IPS DF 19.7 (cell line): ENCODE data around the gene CC2D1B.

Source experiments
- DNase-seq: peaks from one replicate; pipeline ENCODE4 v3.0.0-alpha.2; 2013; ENCODE audit warnings: low read depth, low spot score

The CC2D1B gene

DNA sequence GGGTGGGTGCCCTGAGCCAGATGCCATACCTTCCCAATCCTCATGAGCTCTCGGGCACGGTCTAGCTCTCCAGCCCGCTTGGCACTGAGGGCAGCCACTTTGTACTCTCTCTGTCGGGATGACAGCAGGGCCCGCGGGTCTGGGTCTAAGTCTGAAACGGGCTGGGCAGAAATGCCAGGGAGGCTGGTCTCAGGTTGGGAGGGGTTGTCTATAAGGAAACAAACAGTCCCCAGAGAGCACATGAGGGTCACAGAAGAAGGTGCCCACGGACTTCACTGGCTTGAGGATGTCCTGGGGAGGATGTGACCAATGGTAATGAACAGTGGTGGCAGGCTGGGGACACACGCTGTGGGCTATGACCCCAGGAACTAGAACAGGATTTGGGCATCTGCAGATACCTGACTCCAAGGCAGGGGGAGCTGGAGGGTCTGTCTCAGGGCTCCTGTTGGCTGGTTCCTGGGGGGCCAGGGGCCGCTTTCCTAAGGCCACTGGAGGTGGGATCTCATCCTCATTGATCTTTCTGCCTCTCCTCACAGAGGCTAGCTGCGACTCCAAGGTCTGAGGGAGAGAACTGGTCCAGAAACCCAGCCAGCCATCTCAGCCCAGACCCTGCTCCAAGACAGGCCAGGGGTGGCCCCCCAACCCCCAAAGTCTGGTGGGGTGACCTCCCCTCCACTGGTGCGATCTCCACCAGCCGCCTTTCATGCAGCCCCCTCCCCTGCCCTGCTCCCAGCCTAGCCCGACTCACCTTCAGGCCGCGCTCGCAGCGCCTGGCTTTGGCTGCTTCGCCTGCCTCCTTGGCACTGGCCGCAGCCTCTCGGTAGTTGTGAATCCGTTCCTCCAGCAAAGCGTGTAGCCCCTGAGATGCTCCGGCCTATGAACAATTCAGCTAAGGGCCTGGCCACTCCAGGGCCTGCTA is 6.1 kb downstream of the CC2D1B start:
- DNase-seq, result no peak

- DNase-seq, result no peak
Observed at GRCh38 chr1:52358851-52359497, 7.0 kb downstream of the CC2D1B start.

DNA sequence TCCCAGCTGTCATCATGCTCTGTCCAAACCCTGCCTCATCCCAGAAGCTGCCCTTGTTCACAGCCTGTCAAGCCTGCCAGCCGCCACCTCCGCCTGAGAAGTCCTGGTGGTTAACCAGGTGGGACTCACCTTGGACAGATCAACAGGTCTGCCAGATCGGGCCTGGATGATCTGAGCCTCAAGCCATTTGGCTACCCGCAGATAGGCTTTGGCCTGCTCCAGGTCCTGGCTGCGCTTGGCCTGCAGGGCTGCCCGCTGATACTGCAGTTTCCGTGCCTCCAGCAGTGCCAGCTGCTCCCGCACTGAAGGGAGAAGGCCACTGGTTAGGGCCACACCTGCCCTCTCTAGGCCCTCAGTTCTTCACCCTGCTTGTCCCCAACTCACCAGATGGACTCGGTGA is 8.6 kb downstream of the CC2D1B start:
- DNase-seq, result no peak

GRCh38 chr1:52356818-52357355 is 9.1 kb downstream of the CC2D1B start:
- DNase-seq, result no peak

DNA sequence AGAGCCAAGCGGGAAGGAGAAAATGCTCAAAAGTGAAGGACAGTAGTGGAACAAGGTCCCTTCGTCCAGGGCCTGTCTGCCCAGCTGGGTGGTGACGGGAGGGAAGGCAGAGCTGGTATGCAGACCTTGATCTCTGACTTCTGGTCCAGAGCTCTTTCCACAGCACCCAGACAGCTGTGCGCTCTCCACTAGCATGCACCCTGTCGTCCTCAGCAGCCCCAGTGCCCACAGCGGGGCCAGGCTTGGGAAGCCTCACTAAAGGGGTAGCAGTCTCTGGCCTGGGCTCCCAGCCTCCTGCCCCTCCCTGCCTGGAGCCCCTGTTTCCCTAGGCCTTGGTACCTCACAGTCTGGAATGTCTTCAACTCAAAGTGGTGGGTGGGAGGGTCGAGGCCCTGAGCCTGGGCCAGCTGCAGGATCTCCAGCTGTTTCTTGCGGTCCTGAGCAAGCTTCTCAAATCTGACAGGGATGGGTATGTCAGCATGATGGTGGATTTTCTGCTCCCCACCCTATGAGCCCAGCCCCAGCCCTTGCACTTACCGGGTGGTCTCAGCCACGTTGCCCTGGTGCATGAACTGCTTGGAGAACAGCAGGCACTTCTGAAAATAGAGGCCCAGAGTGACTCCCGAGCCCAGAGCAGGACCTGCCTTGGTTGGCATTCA is 10.0 kb downstream of the CC2D1B start:
- DNase-seq, result no peak

GRCh38 chr1:52355436-52355835 is 10.6 kb downstream of the CC2D1B start:
- no peak for DNase-seq

DNA sequence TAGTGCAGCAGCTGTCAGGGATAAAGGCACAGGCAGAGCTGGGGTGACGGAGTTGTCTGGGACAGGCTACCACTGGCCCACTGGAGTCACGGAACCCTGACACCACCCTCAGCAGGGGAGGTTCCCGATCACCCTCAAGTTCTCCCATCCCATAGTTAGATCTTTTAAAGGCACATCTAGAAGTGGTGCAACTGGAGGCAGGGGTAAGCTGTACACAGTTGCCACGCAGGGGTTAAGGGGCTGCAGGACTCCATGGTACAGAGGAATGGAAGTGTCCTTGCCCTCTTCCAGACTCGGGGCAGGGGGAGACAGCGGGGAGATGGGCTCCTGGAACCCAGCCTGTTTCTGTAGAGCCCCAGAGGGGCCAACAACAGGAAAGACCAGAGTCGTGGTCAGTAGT is 13.3 kb downstream of the CC2D1B start:
- no peak for DNase-seq

DNA sequence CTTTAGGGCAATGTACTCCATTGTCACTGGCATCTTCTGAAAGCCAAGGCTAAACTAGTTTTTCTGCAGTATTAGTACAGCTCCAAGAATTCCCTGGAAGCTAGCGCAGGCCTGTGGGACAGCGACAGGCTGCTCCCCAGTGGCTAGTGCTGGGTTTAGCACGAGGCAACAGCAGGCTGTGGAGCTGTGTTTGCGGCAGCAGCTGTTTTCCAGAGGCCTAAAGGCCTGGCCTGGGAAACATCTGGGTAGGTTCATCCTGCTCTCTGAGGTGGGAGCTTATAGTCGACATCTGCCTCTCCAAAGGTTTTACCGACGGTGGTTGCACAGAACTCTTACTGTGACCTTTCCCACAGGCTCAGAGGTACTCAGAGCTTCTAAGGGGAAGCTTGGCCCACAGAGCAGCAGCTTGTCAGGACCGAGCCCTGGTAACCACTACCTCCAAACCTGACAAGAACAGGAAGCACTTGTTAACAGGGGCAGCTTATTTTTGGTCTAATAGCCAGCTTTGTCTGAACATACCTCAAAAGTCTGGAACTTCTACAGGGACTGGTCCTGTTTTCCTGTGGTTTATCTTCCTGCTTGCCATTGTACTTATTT is 17.2 kb downstream of the CC2D1B start:
- DNase-seq, result no peak

DNA sequence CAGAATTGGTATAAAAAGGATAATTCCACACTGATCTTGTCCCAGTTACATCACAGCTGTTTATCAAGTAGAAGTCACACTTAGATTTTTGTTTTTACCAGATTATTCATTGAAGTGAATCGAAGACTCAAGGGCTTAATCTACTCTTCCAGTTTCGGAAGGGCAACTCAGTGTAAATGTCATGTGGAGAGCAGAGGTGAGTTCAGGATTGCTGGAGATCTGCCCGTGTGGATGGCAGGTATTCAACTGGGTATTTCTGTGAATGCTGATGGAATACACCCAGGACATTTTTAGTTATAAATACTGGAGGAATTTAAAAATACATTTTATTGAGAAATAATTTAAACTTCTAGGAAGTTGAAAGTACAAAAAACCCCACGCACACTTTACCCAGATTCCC is 19.4 kb downstream of the CC2D1B start:
- DNase-seq, result no peak

DNA sequence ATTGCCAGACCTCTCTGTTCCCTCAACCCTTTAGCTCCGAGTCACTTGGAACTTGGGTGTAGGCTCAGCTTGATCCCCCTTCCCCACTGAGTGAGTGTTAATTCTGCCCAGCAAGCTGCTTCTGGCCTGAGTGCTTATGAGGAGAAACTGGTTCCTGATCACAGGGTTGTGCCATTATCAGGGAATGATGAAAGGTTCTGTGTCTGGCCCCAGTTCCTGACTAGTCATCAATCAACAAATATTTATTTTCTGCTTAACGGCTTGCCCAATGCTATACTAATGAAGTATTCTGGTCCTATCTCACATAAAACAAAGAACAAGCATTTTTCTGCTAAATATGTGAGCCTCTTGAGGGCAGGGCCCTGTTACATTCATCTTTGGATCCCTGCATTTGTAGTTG is 20.8 kb downstream of the CC2D1B start:
- no peak for DNase-seq

DNA sequence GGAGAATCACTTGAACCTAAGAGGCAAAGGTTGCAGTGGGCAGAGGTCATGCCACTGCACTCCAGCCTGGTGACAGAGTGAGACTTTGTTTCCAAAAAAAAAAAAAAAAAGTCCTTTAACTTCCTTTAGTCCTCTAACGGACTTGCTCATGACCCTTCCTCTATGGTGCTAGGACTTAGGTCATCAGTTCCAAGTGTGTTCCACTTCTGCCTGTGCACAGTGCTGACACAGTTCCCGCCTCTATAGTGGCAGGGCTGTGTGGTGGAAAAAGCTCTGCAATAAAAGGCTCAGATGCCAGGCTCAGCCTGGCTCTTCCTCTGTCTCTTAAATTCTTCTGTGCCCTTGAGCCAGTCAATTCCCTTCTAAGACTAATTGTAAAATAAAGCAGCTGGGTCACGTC is 22.0 kb downstream of the CC2D1B start:
- DNase-seq, result no peak

- no peak for DNase-seq
Observed at GRCh38 chr1:52341655-52342260, 24.2 kb downstream of the CC2D1B start.

GRCh38 chr1:52337439-52337838 is 28.6 kb downstream of the CC2D1B start:
- no peak for DNase-seq

DNA sequence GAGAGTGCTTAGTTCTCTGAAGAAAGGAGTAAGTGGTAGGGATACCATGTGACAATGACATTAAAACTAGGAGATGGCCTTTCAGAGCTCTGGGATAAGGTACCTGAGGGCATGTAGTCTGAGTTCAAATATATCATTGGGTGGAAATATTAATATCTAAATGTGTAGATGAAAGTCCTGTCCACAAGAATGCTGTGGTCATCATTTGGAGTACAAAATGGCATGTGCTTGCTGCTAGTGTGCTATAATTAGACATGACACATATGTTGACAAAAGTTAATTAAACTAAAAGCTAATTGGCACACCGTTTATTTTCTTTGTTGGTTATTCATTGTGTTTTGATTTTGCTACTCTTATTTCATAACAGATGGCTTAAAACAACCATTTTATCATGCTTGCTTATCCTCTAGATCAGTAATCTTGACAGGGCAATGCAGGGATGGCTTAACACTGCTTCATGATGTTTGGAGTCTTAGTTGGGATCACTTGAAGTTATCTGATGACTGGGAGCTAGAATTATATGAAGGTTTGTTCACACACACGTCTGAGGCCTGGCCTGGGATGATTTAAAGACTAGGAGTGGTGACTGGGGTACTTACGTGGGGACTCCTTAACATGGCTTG is 31.0 kb downstream of the CC2D1B start:
- DNase-seq, result no peak

GRCh38 chr1:52332411-52332810 is 33.6 kb downstream of the CC2D1B start:
- DNase-seq, result no peak

DNA sequence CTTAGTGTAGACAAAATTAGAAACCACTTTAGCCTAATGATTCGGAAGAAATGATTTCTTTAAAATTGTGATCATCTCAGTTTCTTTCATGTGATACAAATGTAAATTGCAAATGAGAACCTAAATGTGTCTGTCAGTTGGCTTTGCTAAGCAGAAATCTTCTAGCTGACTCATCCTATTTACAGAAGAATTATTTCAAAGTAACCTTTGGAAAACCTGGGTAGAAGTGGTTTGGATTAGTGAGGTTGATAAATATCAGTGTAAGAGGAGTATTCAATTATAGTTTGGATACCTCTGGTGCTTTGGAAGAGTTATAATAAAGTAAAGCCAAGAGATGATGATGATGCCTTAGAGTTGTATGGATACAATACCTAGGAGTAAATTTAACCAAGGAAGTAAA is 37.4 kb downstream of the CC2D1B start:
- DNase-seq, result no peak

GRCh38 chr1:52325786-52326185 is 40.2 kb downstream of the CC2D1B start:
- no peak for DNase-seq

GRCh38 chr1:52323731-52324130 is 42.3 kb downstream of the CC2D1B start:
- no peak for DNase-seq

DNA sequence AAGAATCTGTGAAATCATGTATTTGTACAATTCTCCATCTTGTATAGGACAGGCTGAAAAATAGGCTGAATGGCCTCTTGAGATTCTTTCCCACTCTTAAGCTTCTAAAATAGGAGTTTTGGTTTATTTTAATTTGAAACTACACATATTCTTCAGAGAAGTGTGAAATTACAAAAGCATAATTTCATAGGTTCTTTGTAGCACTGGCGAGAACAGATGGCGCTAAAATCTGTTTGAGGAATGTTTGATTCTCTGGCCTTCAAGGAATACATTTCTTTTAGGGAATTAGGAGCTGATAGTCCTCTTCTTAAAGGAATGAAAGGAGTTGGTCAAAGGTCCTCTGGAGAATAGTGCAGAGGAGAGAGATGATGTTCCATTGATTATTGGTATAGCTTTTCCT is 44.9 kb downstream of the CC2D1B start:
- DNase-seq, result no peak

GRCh38 chr1:52306227-52307006 is 59.6 kb downstream of the CC2D1B start:
- no peak for DNase-seq
